Mesodermal cell (in vitro differentiated cells): ENCODE results near the gene HNRNPD. TPM values are rescaled to one million over a fixed set of nuclear protein-coding genes. Genes with fewer than 3 reads are reported as not detected.
"Not testable (repeated sequence)": the region's sequence is repeated elsewhere in the genome, so short reads cannot be mapped to it uniquely, and the experiment has no call there.

Experiments
- H3K27ac ChIP-seq: 2 replicates; pipeline ENCODE4 v1.7.0; 2013; ENCODE audit warnings: mild to moderate bottlenecking, low read depth, low read length, moderate library complexity; ENCODE audit not compliant: severe bottlenecking
- H3K36me3 ChIP-seq: 2 replicates; pipeline ENCODE4 v1.7.1; 2013; ENCODE audit warnings: mild to moderate bottlenecking, low read length, moderate library complexity; ENCODE audit not compliant: control insufficient read depth, insufficient read depth
- H3K4me1 ChIP-seq: one replicate; pipeline ENCODE4 v1.7.1; 2013; ENCODE audit warnings: mild to moderate bottlenecking, low read length; ENCODE audit not compliant: insufficient read depth, control insufficient read depth, poor library complexity, severe bottlenecking
- H3K4me3 ChIP-seq: 2 replicates; pipeline ENCODE4 v1.7.0; 2013; ENCODE audit warnings: low read length, control low read depth, mild to moderate bottlenecking; ENCODE audit not compliant: insufficient read depth, poor library complexity, severe bottlenecking; ENCODE audit errors: extremely low read depth
- H3K9me3 ChIP-seq: 2 replicates; pipeline ENCODE4 v1.7.1; 2013; ENCODE audit warnings: mild to moderate bottlenecking, low read length, moderate library complexity; ENCODE audit not compliant: control insufficient read depth
- WGBS, 2 experiments: methylation state at CpG; one replicate each; pipeline ENCODE4 v1.1.5; 2013; ENCODE audit warnings: missing lambda C conversion rate in 2 of 2; ENCODE audit not compliant: insufficient coverage in 2 of 2; 5-methylcytosine and 5-hydroxymethylcytosine counted together
- polyA plus RNA-seq, 2 experiments: library from polyadenylated mRNA; stranded (reverse); fragments of 50-300 nt; gene quantifications; one replicate each; pipeline ENCODE4 v1.2.3, GENCODE V29; 2013

HNRNPD gene
- 267 TPM for polyA plus RNA-seq (2013, experiment 1 of 2)
- polyA plus RNA-seq (2013, experiment 2 of 2): 286 TPM

GRCh38 chr4:82373816-82374625 is at the start of gene HNRNPD:
Gene HNRNPD (minus strand): TSS chr4:82373991. CDS start chr4:82373678, 313 bp downstream.
- Histone ChIP-seq H3K27ac (peak within 1 kb of the TSS; percentile 98), H3K36me3 (peaks cover 29% of the 10 kb centered on the region), H3K4me3 (peak within 1 kb of the TSS; percentile 91), H3K4me1 (peaks cover 10% of the 10 kb centered on the region), H3K9me3 (no peaks in the 10 kb centered on the region)
- 0% methylated on average over 54 to 58 of the region's 83 CpGs for WGBS, 2 experiments

- no CpG with 5 or more reads among the region's 5 CpGs for WGBS, 2 experiments
- peaks cover 3% of the 10 kb centered on the region for H3K4me1 ChIP-seq
- H3K36me3 ChIP-seq: peaks cover 48% of the 10 kb centered on the region
- no peaks in the 10 kb centered on the region for H3K9me3 ChIP-seq
- no peak overlapping the region for H3K27ac ChIP-seq
- no peak overlapping the region for H3K4me3 ChIP-seq
Observed at GRCh38 chr4:82422616-82423015, 48.8 kb upstream of the HNRNPD start.

GRCh38 chr4:82421796-82422560 is 48.2 kb upstream of the HNRNPD start:
- WGBS, 2 experiments: 83 to 88% methylated on average over 12 of the region's 13 CpGs
- Histone ChIP-seq H3K27ac (no peak overlapping the region), H3K4me1 (peaks cover 1% of the 10 kb centered on the region), H3K9me3 (no peaks in the 10 kb centered on the region), H3K36me3 (peaks cover 42% of the 10 kb centered on the region), H3K4me3 (no peak overlapping the region)

- Histone ChIP-seq H3K9me3 (no peaks in the 10 kb centered on the region), H3K4me3 (no peak overlapping the region), H3K4me1 (no peaks in the 10 kb centered on the region), H3K27ac (no peak overlapping the region), H3K36me3 (peaks cover 20% of the 10 kb centered on the region)
- WGBS, 2 experiments: 100% methylated on average over 1 of the region's 3 CpGs; no CpG with 5 or more reads in 1 of the 2 experiments
Observed at GRCh38 chr4:82419451-82419850, 45.7 kb upstream of the HNRNPD start.

GRCh38 chr4:82415922-82416365 is 42.2 kb upstream of the HNRNPD start:
- WGBS, 2 experiments: 75 to 78% methylated on average over 11 to 12 of the region's 12 CpGs
- Histone ChIP-seq H3K36me3 (no peaks in the 10 kb centered on the region), H3K4me3 (no peak overlapping the region), H3K27ac (no peak overlapping the region), H3K9me3 (no peaks in the 10 kb centered on the region), H3K4me1 (peaks cover under 1% of the 10 kb centered on the region)

- WGBS, 2 experiments: 89 to 90% methylated on average over 7 to 11 of the region's 11 CpGs
- not testable (repeated sequence) for H3K27ac ChIP-seq, H3K4me3 ChIP-seq, H3K4me1 ChIP-seq, H3K9me3 ChIP-seq, H3K36me3 ChIP-seq
Observed at GRCh38 chr4:82415061-82415460, 41.3 kb upstream of the HNRNPD start.

GRCh38 chr4:82403725-82404124 is 29.9 kb upstream of the HNRNPD start:
- Histone ChIP-seq H3K4me3 (no peak overlapping the region), H3K9me3 (no peaks in the 10 kb centered on the region), H3K27ac (no peak overlapping the region), H3K4me1 (no peaks in the 10 kb centered on the region), H3K36me3 (no peaks in the 10 kb centered on the region)
- WGBS, 2 experiments: no CpG with 5 or more reads among the region's 1 CpG

- 86 to 88% methylated on average over 17 of the region's 17 CpGs for WGBS, 2 experiments
- no peaks in the 10 kb centered on the region for H3K4me1 ChIP-seq
Observed at GRCh38 chr4:82402196-82402775, 28.5 kb upstream of the HNRNPD start.

GRCh38 chr4:82401600-82401999 is 27.8 kb upstream of the HNRNPD start:
- Histone ChIP-seq H3K9me3 (no peaks in the 10 kb centered on the region), H3K27ac (no peak overlapping the region), H3K4me1 (no peaks in the 10 kb centered on the region), H3K36me3 (no peaks in the 10 kb centered on the region), H3K4me3 (no peak overlapping the region)
- 96% methylated on average over 6 of the region's 7 CpGs for WGBS, 2 experiments

More at GRCh38 chr4:82402196-82402775, 28.5 kb upstream of the HNRNPD start:
- no peak overlapping the region for H3K27ac ChIP-seq
- no peak overlapping the region for H3K4me3 ChIP-seq
- H3K36me3 ChIP-seq: no peaks in the 10 kb centered on the region
- H3K9me3 ChIP-seq: no peaks in the 10 kb centered on the region

- H3K36me3 ChIP-seq: no peaks in the 10 kb centered on the region
- no CpG with 5 or more reads among the region's 1 CpG for WGBS, 2 experiments
Observed at GRCh38 chr4:82398263-82398662, 24.5 kb upstream of the HNRNPD start.

More at GRCh38 chr4:82398263-82398662, 24.5 kb upstream of the HNRNPD start:
- Histone ChIP-seq H3K4me1 (no peaks in the 10 kb centered on the region), H3K9me3 (no peaks in the 10 kb centered on the region), H3K27ac (no peak overlapping the region), H3K4me3 (no peak overlapping the region)
